ENCODE measurements around the gene TLE5.

TLE5 gene

DNA sequence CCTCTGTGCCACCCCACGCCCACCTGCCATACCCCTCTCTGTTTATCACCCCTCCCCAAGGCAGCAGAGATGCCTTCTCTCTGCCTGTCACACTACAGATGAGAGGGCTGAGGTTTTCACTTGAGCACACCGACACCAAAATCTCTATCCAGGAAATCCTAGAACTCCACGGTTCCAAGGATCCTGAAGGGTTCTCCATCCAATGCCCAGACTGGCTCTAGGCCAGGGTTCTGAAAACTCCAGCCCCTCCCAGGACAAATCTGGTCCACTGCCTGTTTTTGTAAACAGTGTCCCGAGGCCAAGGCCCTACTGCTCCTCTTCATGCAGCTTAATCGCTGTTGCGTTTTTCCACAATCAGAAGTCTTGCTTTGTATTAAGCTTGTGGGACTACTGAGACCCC lies 53.3 kb downstream of the TLE5 start:
- Histone ChIP-seq H3K4me1 (peaks cover 0 to 33% (median 25%) of the 10 kb centered on the region in 10 experiments; a peak in 15 of 20 replicates), H3K27ac (no peak overlapping the region; a peak in 1 of 22 replicates), H3K4me2 (peak overlapping the region in 8 of 11 experiments; percentile 45 to 73 (median 64); a peak in 15 of 22 replicates), H3K36me3 (no peaks in the 10 kb centered on the region), H3K9ac (no peak overlapping the region), H4K20me1 (no peaks in the 10 kb centered on the region; a peak in 1 of 22 replicates), H3K9me3 (replicated peaks in 1 of 11) (no peaks in the 10 kb centered on the region), H3K4me3 (no peak overlapping the region), H3K27me3 (no peaks in the 10 kb centered on the region)
- TF ChIP-seq Cebpa-rat (IDR thresholded peaks at IDR 0.05): no peak

DNA sequence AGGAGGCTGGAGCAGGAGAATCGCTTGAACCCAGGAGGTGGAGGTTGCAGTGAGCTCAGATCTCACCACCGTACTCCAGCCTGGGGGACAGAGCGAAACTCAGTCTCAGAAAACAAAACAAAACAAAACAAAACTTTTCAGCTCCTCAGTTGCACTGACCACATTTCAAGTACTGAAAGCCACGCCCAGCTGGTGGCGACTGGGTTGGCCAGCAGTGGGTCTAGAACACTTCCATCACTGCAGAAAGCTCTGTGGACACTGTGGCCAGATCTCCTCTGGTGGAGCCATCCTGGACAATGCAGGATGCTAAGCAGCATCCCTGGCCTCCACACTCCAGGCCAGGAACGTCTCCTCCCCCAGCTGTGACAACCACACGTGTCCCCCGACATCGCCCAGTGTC lies 54.3 kb downstream of the TLE5 start:
- Histone ChIP-seq H4K20me1 (no peaks in the 10 kb centered on the region; a peak in 1 of 22 replicates), H3K36me3 (no peaks in the 10 kb centered on the region), H3K9me3 (replicated peaks in 1 of 11) (no peaks in the 10 kb centered on the region), H3K4me3 (no peak overlapping the region), H3K9ac (peak overlapping the region in 1 of 11 experiments; percentile 33; a peak in 1 of 22 replicates), H3K4me2 (peak overlapping the region in 9 of 11 experiments; percentile 26 to 73 (median 61); a peak in 16 of 22 replicates), H3K4me1 (peaks cover 0 to 33% (median 25%) of the 10 kb centered on the region in 10 experiments; a peak in 15 of 20 replicates), H3K27me3 (no peaks in the 10 kb centered on the region), H3K27ac (no peak overlapping the region)
- no peak for TF ChIP-seq Cebpa-rat (IDR thresholded peaks at IDR 0.05)

DNA sequence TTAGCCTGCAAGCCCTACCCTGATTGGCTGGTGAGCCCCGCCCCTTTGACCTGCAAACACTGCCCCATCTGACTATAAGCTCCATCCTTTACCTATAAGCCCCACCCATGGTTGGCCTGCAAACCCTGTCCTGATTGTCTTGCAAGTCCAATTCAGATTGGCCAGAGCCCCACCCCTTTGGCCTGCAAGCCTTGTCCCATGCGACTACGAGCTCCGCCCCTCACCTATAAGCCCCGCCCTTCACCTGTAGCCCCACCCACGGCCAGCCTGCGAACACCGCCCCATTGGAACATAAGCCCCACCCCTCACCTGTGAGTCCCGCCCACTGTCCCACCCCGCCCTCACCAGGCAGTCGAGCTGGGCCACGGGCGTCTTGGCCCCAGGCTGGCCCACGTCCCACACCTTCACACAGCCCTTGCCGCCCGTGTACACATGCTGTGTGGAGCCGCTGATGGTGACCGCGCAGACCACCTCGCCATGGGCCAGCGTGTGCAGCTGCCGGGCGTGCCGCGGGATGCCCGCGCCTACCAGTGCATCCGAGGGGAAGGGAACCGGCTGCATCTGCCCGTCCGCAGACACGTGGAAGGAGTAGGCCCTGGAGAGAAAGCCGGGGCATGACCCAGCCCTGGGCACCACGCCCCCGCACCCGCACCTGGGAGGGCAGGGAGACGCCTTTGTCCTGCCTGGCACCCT lies 56.1 kb downstream of the TLE5 start:
- TF ChIP-seq Cebpa-rat (IDR thresholded peaks at IDR 0.05): no peak
- Histone ChIP-seq H4K20me1 (no peaks in the 10 kb centered on the region; a peak in 1 of 22 replicates), H3K4me2 (no peak overlapping the region), H3K9me3 (replicated peaks in 1 of 11) (no peaks in the 10 kb centered on the region), H3K4me1 (peaks cover 0 to 24% (median 16%) of the 10 kb centered on the region in 10 experiments; a peak in 15 of 20 replicates), H3K9ac (no peak overlapping the region), H3K27me3 (no peaks in the 10 kb centered on the region), H3K36me3 (no peaks in the 10 kb centered on the region), H3K4me3 (no peak overlapping the region), H3K27ac (no peak overlapping the region)

DNA sequence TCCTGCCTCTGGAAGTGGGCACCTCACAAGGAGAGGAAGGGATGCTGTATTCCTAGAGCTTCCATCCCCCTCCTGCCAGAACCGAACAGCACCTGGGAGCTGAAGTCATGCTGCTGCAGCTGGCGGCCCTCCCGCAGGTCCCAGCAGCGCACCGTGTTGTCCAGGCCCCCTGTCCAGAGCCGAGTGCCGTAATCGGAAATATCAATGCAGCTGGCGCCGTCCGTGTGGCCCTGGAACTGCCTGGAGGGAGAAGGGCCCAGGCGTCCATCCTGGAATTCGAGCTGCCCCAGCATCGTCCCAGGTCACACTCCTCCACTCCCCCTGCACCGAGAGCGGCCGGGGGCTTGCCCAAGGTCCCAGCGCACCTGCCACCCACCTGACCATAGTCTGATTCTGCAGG lies 57.0 kb downstream of the TLE5 start:
- Histone ChIP-seq H3K27ac (no peak overlapping the region), H3K9ac (no peak overlapping the region), H3K36me3 (no peaks in the 10 kb centered on the region), H3K4me1 (peaks cover 0 to 24% (median 16%) of the 10 kb centered on the region in 10 experiments; a peak in 15 of 20 replicates), H3K27me3 (no peaks in the 10 kb centered on the region), H4K20me1 (no peaks in the 10 kb centered on the region; a peak in 1 of 22 replicates), H3K4me3 (no peak overlapping the region), H3K4me2 (no peak overlapping the region), H3K9me3 (replicated peaks in 1 of 11) (no peaks in the 10 kb centered on the region)
- TF ChIP-seq Cebpa-rat (IDR thresholded peaks at IDR 0.05): no peak

DNA sequence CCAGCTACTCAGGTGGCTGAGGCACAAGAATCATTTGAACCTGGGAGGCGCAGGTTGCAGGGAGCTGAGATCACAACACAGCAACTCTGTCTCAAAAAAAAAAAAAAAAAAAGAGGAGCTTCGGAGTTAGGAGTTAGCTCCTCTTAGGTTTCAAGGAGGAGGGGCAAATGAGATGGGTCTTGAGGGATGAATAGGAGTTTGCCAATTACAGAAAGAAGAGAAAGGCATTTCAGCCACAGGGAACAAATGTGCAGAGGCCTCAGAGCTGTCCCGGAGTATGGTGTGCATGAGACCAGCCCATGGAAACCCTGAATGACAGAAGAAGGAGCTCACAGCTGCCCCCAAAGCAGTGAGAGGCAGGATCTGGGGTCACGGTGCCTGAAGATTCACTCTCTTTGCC lies 57.8 kb downstream of the TLE5 start:
- H3K4me1 ChIP-seq: peaks cover 0 to 24% (median 16%) of the 10 kb centered on the region in 10 experiments; a peak in 15 of 20 replicates
- no peak overlapping the region for H3K4me2 ChIP-seq
- no peak overlapping the region for H3K4me3 ChIP-seq
- peaks cover 0 to 3% (median under 1%) of the 10 kb centered on the region in 11 experiments; a peak in 6 of 22 replicates for H3K9me3 ChIP-seq (replicated peaks in 1 of 11)
- H4K20me1 ChIP-seq: no peaks in the 10 kb centered on the region; a peak in 1 of 22 replicates
- no peaks in the 10 kb centered on the region for H3K27me3 ChIP-seq
- no peak overlapping the region for H3K27ac ChIP-seq
- no peak overlapping the region for H3K9ac ChIP-seq
- no peaks in the 10 kb centered on the region for H3K36me3 ChIP-seq
- TF ChIP-seq Cebpa-rat (IDR thresholded peaks at IDR 0.05): no peak

DNA sequence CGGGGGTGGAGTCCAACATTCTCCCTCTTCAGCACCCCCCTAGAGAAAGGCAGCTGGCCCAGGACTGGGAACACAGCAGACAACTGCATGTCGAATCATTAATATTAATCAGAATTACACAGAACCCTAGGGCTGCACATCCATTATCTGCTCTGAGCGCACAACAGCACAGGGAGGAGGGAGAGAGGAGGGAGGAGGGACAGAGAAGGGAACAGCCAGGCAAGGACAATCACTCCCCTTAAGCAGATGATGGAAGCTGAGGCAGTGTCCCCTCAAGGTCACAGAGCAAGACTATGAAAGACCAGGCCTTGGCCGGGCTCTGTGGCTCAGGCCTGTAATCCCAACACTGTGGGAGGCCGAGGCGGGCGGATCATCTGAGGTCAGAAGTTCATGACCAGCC lies 59.2 kb downstream of the TLE5 start:
- Histone ChIP-seq H3K4me3 (no peak overlapping the region), H3K27ac (no peak overlapping the region), H4K20me1 (no peaks in the 10 kb centered on the region; a peak in 1 of 22 replicates), H3K27me3 (no peaks in the 10 kb centered on the region), H3K4me1 (peaks cover 0 to 10% (median 5%) of the 10 kb centered on the region in 10 experiments; a peak in 15 of 20 replicates), H3K4me2 (no peak overlapping the region), H3K9me3 (replicated peaks in 1 of 11) (peaks cover 5 to 15% (median 11%) of the 10 kb centered on the region in 11 experiments), H3K9ac (no peak overlapping the region), H3K36me3 (no peaks in the 10 kb centered on the region)
- TF ChIP-seq Cebpa-rat (IDR thresholded peaks at IDR 0.05): no peak
